ENCODE data around the gene GHITM. TPM values are rescaled to one million over a fixed set of nuclear protein-coding genes. Genes with fewer than 3 reads are reported as not detected.

Gene GHITM
- total and polyA plus RNA-seq, 2 of the 4 experiments (the other 2 are of a cell fraction): 103 to 185 TPM

GRCh38 chr10:84114088-84114667 lies 25.1 kb upstream of the GHITM start:
- 33% methylated on average over 3 of the region's 13 CpGs; no CpG with 5 or more reads in 1 of the 2 experiments for WGBS, 2 experiments (ENCODE audit: extremely low coverage in 2 of 2, insufficient read length in 1 of 2)
- dilution Hi-C loops (cut with HindIII; ENCODE audit: low sequenced_read_pairs, unreplicated experiment): no loop called here
- ATAC-seq (ENCODE audit: low read depth) (no peak), DNase-seq (no peak)
- no peak overlapping the region for H2AFZ ChIP-seq (replicated peaks; ENCODE audit: low read length, poor library complexity)
- no peak overlapping the region for H4K91ac ChIP-seq (ENCODE audit: insufficient read depth, low read depth, low read length)
- H2BK20ac ChIP-seq (ENCODE audit: low read depth, low read length): no peak overlapping the region
- in situ Hi-C loops (cut with MboI; ENCODE audit: low sequenced_read_pairs): no loop called here
- H2AK5ac ChIP-seq (ENCODE audit: low read depth, low read length): no peak overlapping the region
- no peak overlapping the region for H4K8ac ChIP-seq (ENCODE audit: low read depth in 2 of 2, low read length in 2 of 2)
- H3K14ac ChIP-seq (replicated peaks; ENCODE audit: low read depth, low read length): no peak overlapping the region
- no peak overlapping the region for H3K9ac ChIP-seq (ENCODE audit: low read depth, low read length)
- no peaks in the 10 kb centered on the region for H3K9me3 ChIP-seq (ENCODE audit: control insufficient read depth, insufficient read depth, low read length)
- H3K79me1 ChIP-seq (ENCODE audit: low read depth in 1 of 2, low read length in 2 of 2): no peaks in the 10 kb centered on the region
- no peak overlapping the region for H3K27ac ChIP-seq (ENCODE audit: insufficient read depth, low read length)
- no peak overlapping the region for H2AK9ac ChIP-seq (replicated peaks; ENCODE audit: low read depth, low read length, poor library complexity)
- H4K5ac ChIP-seq (ENCODE audit: low read depth, low read length): no peak overlapping the region
- H3K18ac ChIP-seq (ENCODE audit: low read depth, low read length): no peak overlapping the region
- no peak overlapping the region for H2BK5ac ChIP-seq (ENCODE audit: low read depth, low read length, poor library complexity, severe bottlenecking)
- H3K9me1 ChIP-seq (ENCODE audit: insufficient read depth, low read length): no peaks in the 10 kb centered on the region
- no peak overlapping the region for H3K23ac ChIP-seq (ENCODE audit: low read depth, low read length)
- H3K36me3 ChIP-seq (ENCODE audit: control insufficient read depth, insufficient read depth, low read length): no peaks in the 10 kb centered on the region
- no peak overlapping the region for H3K4me2 ChIP-seq (ENCODE audit: low read depth, low read length)
- no peak overlapping the region for H3K56ac ChIP-seq (ENCODE audit: extremely low read depth, insufficient read depth, low read length)
- H2BK120ac ChIP-seq (ENCODE audit: low read depth, low read length): no peak overlapping the region
- H3K27me3 ChIP-seq (ENCODE audit: control insufficient read depth, insufficient read depth, low read length): no peaks in the 10 kb centered on the region
- no peaks in the 10 kb centered on the region for H3K4me1 ChIP-seq (ENCODE audit: control insufficient read depth, insufficient read depth, low read length)
- intact Hi-C loops (cut with micrococcal nuclease): no loop called here
- POLR2A ChIA-PET (ENCODE audit: unreplicated experiment): no interaction called here
- no peak overlapping the region for H3K4me3 ChIP-seq (ENCODE audit: insufficient read depth, low read depth, low read length)
- TF ChIP-seq MXI1 (IDR thresholded peaks at IDR 0.05; ENCODE audit: borderline replicate concordance, low read depth, low read length): no peak
- TF ChIP-seq BHLHE40 (IDR thresholded peaks at IDR 0.05; ENCODE audit: low read depth, low read length): no peak
- TF ChIP-seq RAD21 (IDR thresholded peaks at IDR 0.05; ENCODE audit: low read length): 0 out of 2 replicates have a peak, but pooled peaks have one; percentile 8
- TF ChIP-seq CTCF (conservative IDR thresholded peaks at IDR 0.05; ENCODE audit: low read depth, low read length): peak; percentile 31
- no peak for TF ChIP-seq CHD1 (IDR thresholded peaks at IDR 0.05; ENCODE audit: low read depth, low read length)
- TF ChIP-seq ELK1 (IDR thresholded peaks at IDR 0.05; ENCODE audit: borderline replicate concordance, low read depth, low read length): no peak
- TF ChIP-seq RCOR1 (IDR thresholded peaks at IDR 0.05; ENCODE audit: insufficient replicate concordance, low read length): no peak
- TF ChIP-seq MAZ (IDR thresholded peaks at IDR 0.05; ENCODE audit: borderline replicate concordance, low read depth, low read length): no peak
- no peak for TF ChIP-seq POLR2A (IDR thresholded peaks at IDR 0.05; ENCODE audit: low read depth, low read length)
- TF ChIP-seq NFE2L2 (IDR thresholded peaks at IDR 0.05; ENCODE audit: low read depth, low read length): no peak
- CTCF ChIA-PET: interaction anchor here (0.6 kb wide), 2 partner anchors 9 to 11 kb away, joined by 4 read pairs; no protein-coding TSS in a partner anchor
- H2BK15ac ChIP-seq (ENCODE audit: low read depth, low read length): no peak overlapping the region
- no TSS peak for BruUV-seq (replicated peaks)
- no peaks in the 10 kb centered on the region for H4K20me1 ChIP-seq (ENCODE audit: insufficient read depth, low read length)
- no peak overlapping the region for H3K4ac ChIP-seq (ENCODE audit: low read depth, low read length)
